PFSK-1 (cell line): ENCODE measurements around the gene CLEC2L.

Experiments
- FOXP2 ChIP-seq: optimal IDR thresholded peaks from 2 replicates; pipeline ENCODE3; 2011; ENCODE audit warnings: borderline replicate concordance, control low read depth, inconsistent platforms; ENCODE audit not compliant: insufficient read depth; ENCODE audit errors: extremely low read length, extremely low read depth
- POLR2AphosphoS5 ChIP-seq: IDR thresholded peaks from 2 replicates; pipeline ENCODE4 v1.6.1; 2012; ENCODE audit warnings: low read depth, mild to moderate bottlenecking, control low read depth, low read length, moderate library complexity
- REST ChIP-seq, 2 experiments: IDR thresholded peaks; 2 replicates each; pipeline versions ENCODE4 v1.6.1 to v1.8.0; 2011 to 2012; ENCODE audit warnings: low read depth in 2 of 2, low read length in 2 of 2, control low read depth in 1 of 2, inconsistent platforms in 1 of 2, mild to moderate bottlenecking in 1 of 2, moderate library complexity in 1 of 2; ENCODE audit not compliant: insufficient read depth in 1 of 2
- SIN3A ChIP-seq: IDR thresholded peaks from 2 replicates; pipeline ENCODE4 v1.6.1; 2012; ENCODE audit warnings: mild to moderate bottlenecking, low read length, moderate library complexity, borderline replicate concordance; ENCODE audit not compliant: insufficient read depth
- TAF1 ChIP-seq: IDR thresholded peaks from 2 replicates; pipeline ENCODE4 v1.6.1; 2012; ENCODE audit warnings: low read length, control low read depth, borderline replicate concordance; ENCODE audit not compliant: insufficient read depth

DNA sequence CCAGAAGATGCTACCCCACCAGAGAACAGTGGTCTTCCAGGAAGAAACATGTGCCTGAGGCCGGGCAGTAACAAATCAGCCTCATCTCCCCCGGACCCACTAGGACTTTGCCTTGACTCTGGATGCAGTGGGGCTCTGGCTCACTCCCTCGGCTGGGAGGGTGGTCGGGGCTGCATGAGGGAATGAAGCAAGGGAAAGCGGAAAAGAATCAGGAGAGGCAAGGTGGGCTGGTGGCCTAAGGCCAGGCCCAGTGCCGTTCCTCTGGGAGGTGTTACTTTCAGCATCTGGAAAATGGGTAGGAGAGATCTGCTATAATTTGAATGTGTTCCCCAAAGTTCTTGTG, 51.8 kb downstream of the CLEC2L start:
- no peak for TF ChIP-seq REST (IDR thresholded peaks at IDR 0.05; ENCODE audit: insufficient read depth in 1 of 2, low read depth in 2 of 2, low read length in 2 of 2)
- no peak for TF ChIP-seq POLR2AphosphoS5
- no peak for TF ChIP-seq TAF1
- no peak for TF ChIP-seq SIN3A
- TF ChIP-seq FOXP2 = no peak
